Stimulated activated CD8-positive, alpha-beta memory T cell treated with anti-CD3 and anti-CD28 coated beads, Interleukin-12 subunit alpha, Interleukin-12 subunit beta, amount 100 ng/mL, for 24 hours (primary cell): ENCODE data around the gene CBY2.
"Not testable (repeated sequence)": the region's sequence is repeated elsewhere in the genome, so short reads cannot be mapped to it uniquely, and the experiment has no call there.

Experiments used
- DNase-seq: peaks from one replicate; pipeline ENCODE4 v3.0.0-alpha.2; 2020; ENCODE audit errors: extremely low read depth

Gene CBY2

DNA sequence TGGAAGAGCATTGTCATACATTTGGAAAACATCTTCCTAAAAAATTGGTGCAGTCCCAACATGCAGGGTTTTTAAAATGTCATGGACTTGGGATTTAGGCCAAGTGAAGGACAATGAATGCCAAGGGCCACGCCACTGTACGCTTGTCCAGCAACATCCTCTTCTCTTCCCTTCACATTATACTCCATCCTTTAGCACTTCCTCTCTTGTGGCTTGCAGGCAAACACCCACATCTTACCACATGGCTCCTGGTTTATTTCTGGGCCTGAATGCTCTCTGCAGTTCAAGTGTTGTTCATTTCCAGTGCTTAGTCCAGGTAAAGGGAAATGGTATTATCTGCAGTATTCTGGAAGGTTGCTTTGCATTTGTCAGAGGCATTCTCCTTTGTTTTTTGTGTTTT, 45.0 kb downstream of the CBY2 start:
- no peak for DNase-seq

- DNase-seq = no peak
These were observed 47.0 kb downstream of the CBY2 start for GRCh38 chr13:45748941-45749759.

GRCh38 chr13:45750566-45750965, 48.4 kb downstream of the CBY2 start:
- DNase-seq = no peak

DNA sequence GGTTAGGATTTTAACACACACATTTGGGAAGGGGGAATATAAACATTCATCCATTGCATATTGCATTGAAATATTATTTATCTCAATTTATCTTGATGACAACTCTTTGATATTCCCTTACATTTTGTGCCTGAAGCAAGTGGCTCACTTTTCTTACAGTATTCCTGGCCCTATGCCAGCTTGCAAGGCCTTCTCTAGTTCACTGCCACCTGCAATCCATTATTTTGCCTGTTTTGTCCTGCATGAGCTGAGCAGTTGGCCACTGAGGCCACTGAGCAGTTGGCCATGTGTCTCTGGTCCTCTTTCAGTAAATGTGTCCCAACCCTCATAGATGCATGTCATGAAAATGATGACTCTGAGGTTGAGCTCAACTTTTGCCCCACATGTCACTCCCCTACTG, 49.8 kb downstream of the CBY2 start:
- no peak for DNase-seq

DNA sequence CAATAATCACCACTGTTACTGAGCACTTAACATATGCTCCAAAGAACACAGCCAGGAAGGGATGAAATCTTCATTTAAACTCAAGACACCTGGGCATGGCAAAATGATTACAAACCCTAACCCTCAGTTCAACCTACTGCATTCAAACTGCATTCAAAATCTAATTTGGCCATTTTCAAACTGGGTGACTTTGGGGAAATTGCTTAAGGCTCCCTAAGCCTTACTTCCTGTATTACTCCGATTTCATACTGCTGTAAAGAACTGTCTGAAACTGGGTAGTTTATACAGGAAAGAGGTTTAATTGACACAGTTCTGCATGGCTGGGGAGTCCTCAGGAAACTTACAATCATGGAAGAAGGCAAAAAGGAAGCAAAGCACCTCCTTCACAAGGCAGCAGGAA, 50.4 kb downstream of the CBY2 start:
- DNase-seq = no peak

GRCh38 chr13:45756498-45756897, 54.4 kb downstream of the CBY2 start:
- DNase-seq = not testable (repeated sequence)

GRCh38 chr13:45757589-45757988, 55.5 kb downstream of the CBY2 start:
- not testable (repeated sequence) for DNase-seq

DNA sequence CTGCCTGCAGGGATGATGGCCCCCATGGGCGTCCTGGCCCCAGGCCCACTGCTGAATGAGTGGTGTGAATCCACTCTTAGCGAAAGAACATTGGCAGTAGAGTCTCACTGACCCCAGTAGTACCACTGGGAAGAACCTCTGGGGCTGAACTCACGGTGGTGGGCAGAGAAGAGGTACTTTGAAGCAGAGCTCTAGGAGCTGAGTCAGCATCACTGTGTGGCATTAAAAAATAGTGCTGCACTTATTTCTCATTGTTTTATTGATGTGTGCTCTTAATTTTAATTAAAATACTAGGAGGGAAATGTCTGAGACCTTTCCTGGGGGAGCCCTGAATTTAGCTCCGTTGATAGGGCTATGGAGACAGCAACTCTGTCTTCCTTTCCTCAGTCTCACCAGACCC, 61.3 kb downstream of the CBY2 start:
- DNase-seq = no peak
